Coronary artery (tissue), 2 donors: ENCODE measurements around the gene NAPEPLD.
"Not testable (repeated sequence)": the region's sequence is repeated elsewhere in the genome, so short reads cannot be mapped to it uniquely, and the experiment has no call there.

Experiments
- DNase-seq: peaks from one replicate; pipeline ENCODE4 v3.0.0-alpha.2; 2017; ENCODE audit warnings: low spot score
- H3K27ac ChIP-seq, 2 donors: fragments of 200-600 bp; sonication (generic); one replicate each; pipeline ENCODE4 v1.5.1; 2016 to 2019
- H3K4me3 ChIP-seq: fragments of 200-600 bp; sonication (generic); 2 replicates; pipeline ENCODE4 v1.5.1; 2016; ENCODE audit warnings: mild to moderate bottlenecking, moderate library complexity
- TF ChIP-seq, protein P1 (sequence below): fragments of 200-600 bp; sonication (generic); IDR thresholded peaks from one replicate; pipeline ENCODE4 v1.5.1; 2019; ENCODE audit warnings: antibody characterized with exemption

The NAPEPLD gene

DNA sequence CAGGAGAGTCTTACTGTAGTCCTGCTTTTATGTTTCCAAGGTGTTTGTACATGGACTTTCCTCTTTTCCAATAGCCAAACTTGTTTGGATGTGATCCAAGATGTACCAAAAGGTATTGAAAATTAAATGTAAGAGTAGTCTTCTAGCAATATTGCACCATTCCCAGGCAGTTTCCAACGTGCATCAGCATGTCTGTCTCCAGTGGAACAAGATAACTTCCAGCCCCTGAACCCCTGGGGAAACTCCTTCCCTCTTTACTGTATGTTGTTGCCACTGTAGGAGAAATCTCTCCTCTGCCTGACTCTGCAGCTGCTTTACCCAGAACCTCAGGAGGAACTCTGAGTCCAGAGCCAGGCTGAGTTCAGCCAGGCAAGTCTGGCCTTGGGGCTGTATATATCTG, 55.5 kb downstream of the NAPEPLD start:
- Histone ChIP-seq H3K27ac (no peak overlapping the region), H3K4me3 (no peak overlapping the region)
- DNase-seq = no peak
- TF ChIP-seq, protein P1, sequence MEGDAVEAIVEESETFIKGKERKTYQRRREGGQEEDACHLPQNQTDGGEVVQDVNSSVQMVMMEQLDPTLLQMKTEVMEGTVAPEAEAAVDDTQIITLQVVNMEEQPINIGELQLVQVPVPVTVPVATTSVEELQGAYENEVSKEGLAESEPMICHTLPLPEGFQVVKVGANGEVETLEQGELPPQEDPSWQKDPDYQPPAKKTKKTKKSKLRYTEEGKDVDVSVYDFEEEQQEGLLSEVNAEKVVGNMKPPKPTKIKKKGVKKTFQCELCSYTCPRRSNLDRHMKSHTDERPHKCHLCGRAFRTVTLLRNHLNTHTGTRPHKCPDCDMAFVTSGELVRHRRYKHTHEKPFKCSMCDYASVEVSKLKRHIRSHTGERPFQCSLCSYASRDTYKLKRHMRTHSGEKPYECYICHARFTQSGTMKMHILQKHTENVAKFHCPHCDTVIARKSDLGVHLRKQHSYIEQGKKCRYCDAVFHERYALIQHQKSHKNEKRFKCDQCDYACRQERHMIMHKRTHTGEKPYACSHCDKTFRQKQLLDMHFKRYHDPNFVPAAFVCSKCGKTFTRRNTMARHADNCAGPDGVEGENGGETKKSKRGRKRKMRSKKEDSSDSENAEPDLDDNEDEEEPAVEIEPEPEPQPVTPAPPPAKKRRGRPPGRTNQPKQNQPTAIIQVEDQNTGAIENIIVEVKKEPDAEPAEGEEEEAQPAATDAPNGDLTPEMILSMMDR = no peak

DNA sequence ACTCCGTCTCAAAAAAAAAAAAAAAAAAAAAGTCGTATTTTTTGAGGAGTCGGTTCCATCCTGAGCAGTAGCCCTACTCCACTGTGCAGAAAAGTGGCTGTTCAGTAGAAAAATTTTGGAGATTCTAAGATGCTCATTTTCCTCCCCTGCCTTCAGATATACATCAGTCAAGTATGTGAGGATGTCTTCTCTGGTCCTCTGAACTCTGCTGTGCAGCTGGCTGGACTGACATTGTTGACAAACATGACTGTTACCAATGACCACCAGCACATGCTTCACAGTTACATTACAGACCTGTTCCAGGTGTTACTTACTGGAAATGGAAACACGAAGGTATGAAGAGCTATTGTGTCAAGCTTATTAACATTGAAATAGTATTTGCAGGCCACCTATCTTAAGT, 56.6 kb downstream of the NAPEPLD start:
- H3K27ac ChIP-seq, DNase-seq, H3K4me3 ChIP-seq: not testable (repeated sequence)

DNA sequence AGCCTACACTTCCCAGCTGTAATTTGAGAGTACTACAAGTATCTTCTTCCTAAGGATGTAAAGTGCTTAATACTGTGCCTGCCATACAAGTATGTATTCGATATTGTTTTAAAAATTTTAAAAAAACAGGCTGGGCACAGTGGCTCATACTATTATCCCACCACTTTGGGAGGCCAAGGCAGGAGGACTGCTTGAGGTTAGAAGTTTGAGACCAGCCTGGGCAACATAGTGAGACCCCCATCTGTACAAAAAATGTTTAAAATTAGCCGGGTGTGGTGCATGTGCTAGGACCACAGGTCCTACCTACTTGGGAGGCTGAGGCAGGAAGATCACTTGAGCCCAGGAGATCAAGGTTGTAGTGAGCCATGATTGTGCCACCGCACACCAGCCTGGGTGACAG, 65.7 kb downstream of the NAPEPLD start:
- TF ChIP-seq, protein P1 = no peak
- DNase-seq = no peak
- H3K27ac ChIP-seq = no peak overlapping the region
- H3K4me3 ChIP-seq = no peak overlapping the region

DNA sequence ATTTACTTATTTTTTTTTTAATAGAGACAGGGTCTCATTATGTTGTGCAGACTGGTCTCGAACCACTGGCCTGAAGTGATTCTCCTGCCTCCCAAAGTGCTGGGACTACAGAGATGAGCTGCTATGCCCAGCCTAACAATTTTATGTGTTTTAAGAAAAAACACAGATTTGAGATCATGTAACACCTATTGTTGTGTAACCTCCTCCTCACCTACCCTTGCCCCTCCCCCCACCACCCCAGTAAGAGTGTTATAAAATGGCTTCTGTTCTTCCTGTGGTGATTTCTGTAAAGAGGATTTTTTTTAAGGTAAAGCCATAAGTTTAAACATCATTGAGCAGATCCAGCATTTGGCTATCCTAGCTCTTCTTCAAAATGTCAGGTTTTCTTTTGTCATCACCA, 66.4 kb downstream of the NAPEPLD start:
- Histone ChIP-seq H3K27ac (no peak overlapping the region), H3K4me3 (no peak overlapping the region)
- DNase-seq = no peak
- TF ChIP-seq, protein P1 = no peak

DNA sequence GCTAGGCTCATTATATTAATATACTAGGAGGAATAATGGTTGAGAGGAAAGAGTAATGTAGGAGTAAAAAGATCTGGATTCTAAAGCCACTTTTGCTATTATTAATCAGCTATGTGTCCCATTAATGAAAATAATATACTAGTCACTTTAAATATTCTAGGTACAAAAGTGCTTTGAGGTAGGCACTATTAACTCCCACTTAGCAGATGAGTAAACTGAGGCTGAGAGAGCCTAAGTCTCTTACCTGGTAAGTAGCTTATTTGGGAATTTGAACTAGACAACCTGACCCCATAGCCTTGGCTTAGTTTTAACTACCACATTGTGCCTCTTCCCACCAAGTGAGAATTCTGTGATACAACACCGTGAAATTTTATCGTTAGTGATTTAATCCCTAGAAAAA, 68.0 kb downstream of the NAPEPLD start:
- TF ChIP-seq, protein P1 = no peak
- no peak overlapping the region for H3K27ac ChIP-seq
- no peak for DNase-seq
- no peak overlapping the region for H3K4me3 ChIP-seq

DNA sequence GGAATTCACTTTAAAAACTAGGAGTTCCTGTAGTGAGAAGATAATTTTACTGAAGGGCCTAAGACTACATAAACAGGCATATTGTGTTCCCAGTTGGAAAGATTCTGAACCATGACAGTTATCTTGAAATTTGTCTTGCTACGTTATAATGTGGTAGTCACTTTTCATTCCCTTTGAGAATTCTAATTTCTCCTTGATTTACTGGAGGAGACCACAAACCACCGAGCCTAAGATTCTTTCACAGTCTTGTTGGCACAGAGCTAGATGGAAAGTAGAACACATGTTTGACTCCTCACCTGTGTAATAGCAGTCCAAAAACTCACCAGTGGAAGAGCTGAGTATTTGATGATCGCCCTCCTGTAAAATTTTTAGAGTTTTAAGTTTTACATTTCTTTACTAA, 69.1 kb downstream of the NAPEPLD start:
- no peak for DNase-seq
- Histone ChIP-seq H3K27ac (no peak overlapping the region), H3K4me3 (no peak overlapping the region)
- TF ChIP-seq, protein P1 = no peak

DNA sequence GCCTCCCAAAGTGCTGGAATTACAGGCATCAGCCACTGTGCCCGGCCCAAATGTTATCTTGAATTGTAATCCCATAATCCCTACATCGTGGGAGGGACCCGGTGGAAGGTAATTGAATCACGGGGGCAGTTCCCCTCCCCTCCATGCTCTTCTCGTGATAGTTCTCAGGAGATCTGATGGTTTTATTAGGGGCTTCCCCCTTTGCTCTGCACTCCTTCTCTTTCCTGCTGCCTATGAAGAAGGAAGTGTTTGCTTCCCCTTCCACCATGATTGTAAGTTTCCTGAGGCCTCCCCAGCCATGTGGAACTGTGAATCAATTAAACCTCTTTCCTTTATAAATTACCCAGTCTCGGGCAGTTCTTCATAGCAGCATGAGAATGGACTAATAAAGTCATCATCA, 70.7 kb downstream of the NAPEPLD start:
- H3K27ac ChIP-seq, H3K4me3 ChIP-seq, DNase-seq: not testable (repeated sequence)

DNA sequence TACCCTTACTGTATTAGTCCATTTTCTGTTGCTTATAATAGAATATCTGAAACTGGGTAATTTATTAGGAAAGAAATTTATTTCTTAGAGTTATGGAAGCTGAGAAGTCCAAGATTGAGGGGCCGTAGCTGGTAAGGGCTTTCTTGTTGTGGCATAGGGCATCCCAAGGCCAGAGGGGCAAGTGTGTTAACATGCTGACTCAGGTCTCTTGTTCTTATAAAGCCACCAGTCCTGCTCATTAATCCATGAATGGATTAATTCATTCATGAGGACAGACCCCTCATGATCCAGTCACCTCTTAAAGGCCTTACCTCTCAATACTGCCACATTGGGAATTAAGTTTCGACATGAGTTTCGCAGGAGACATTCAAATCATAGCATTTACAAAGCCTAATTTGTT, 71.6 kb downstream of the NAPEPLD start:
- Histone ChIP-seq H3K27ac (no peak overlapping the region), H3K4me3 (no peak overlapping the region)
- TF ChIP-seq, protein P1 = no peak
- no peak for DNase-seq
